ENCODE data around the gene NR1D2.
"Not testable (repeated sequence)": the region's sequence is repeated elsewhere in the genome, so short reads cannot be mapped to it uniquely, and the experiment has no call there.

The NR1D2 gene

DNA sequence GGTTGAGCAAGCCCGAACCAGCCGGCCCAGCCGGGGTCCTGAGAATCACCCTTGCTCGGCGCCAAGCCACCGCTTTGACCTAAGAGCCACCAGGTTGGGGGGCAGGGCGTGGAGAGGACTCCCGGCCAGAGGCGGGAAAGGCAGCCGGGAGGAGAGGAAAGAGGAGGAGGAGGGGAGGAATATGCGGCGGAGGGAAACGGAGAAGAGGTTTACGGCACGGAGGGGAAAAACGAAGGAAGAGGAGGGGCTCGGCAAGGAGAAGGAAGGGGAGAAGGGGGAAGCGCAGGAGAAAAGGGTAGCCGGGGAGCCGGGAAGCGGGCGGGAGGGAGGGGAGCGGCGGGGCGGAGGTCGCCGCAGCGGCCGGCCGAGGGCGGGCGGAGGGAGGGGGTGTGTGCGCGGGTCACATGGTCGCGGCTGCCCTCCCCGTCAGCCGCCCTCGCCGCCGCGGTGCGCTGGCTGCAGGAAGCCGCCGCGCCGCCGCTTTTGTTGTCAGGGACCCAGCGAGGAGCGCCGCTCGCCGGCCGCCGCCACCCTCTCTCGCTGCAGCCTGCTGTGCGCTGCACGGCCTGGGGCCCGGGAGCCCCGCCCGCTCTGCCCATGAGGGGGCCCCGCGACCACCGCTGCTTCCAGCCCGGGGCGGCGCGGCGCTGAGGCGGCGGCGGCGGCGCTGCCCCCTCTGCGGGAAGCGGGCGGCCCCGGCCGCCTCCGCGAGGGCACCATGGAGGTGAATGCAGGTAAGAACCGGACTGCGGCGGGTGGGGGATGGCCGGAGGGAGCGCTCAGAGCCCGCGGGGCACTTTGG lies at the start of gene NR1D2:
Gene NR1D2, plus strand, starts transcription at position 426 of the 802 bp plus-strand sequence. Its CDS starts 293 bp downstream, at position 719.
- peak; percentile 79 for DNase-seq (ENCODE audit: low spot score)

DNA sequence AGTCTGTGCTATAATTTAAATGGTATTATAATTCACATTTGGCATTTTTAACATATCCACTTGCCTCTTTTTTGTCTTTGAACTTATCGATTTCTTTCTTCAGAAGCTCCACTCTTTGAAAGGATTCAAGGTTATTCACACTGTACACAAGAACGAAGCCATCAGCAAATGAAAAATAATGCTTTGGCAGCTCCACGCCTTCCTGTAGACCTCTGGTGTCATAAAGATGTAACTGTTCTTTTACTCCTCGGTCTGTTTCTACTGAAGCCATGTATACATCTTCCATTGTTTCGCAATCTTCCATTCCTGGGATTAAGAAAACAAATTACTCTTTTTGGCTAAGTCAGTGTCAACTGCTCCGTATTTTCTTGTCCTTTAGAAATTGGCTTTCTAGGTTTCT lies 44.3 kb upstream of the NR1D2 start:
- DNase-seq (ENCODE audit: low spot score): no peak

DNA sequence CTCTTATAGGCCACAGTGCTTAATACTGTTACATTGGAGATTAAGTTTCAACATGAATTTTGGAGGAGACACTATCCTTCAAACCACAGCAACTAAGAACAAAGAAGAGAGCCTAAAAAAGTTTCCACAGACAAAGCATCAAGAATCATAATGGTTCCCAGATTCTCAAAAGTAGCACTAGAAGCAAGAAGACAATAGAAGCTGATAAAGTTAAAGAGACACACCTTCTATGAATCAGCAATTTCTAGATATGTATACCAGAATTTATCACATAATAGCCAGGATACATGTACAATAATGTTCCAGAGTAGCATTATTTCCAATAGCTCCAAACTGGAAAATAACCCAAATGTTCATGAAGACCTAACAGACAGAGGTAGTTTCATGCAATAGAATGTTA lies 40.5 kb upstream of the NR1D2 start:
- DNase-seq (ENCODE audit: low spot score): no peak

DNA sequence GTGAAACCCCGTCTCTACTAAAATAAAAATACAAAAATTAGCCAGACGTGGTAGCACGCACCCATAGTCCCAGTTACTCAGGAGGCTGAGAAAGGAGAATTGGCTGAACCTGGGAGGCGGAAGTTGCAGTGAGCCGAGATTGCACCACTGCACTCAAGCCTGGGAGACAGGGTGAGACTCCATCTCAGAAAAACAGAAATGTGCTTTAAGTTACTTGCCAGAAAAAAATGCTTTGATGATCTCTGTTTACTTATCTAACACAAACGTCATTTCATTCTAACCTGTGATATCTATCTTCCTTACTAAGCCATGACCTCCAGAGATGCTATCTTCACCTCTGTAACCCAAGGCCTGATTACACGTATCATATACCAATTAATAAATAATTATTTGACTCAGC lies 35.7 kb upstream of the NR1D2 start:
- DNase-seq (ENCODE audit: low spot score): no peak

DNA sequence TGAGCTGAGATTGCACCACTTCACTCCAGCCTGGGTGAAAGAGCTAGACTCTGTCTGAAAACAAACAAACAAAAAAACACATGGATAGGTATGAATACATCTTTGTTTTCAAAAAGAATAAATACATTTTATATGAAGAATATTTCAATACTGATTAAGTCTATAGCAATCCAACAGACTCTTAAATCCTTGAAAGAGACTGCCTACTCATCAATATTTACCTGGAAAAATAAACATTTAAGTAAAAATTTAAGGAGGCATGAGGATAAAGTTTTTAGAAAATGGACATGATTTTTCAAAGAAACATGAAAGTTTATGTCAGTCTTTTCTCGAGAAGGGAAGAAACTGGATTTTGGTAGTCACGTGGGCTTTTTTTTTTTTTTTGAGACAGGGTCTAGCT lies 33.7 kb upstream of the NR1D2 start:
- DNase-seq (ENCODE audit: low spot score): no peak

DNA sequence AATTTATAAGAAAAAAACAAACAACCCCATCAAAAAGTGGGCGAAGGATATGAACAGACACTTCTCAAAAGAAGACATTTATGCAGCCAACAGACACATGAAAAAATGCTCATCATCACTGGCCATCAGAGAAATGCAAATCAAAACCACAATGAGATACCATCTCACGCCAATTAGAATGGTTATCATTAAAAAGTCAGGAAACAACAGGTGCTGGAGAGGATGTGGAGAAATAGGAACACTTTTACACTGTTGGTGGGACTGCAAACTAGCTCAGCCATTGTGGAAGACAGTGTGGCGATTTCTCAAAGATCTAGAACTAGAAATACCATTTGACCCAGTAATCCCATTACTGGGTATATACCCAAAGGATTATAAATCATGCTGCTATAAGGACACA lies 32.8 kb upstream of the NR1D2 start:
- not testable (repeated sequence) for DNase-seq (ENCODE audit: low spot score)

DNA sequence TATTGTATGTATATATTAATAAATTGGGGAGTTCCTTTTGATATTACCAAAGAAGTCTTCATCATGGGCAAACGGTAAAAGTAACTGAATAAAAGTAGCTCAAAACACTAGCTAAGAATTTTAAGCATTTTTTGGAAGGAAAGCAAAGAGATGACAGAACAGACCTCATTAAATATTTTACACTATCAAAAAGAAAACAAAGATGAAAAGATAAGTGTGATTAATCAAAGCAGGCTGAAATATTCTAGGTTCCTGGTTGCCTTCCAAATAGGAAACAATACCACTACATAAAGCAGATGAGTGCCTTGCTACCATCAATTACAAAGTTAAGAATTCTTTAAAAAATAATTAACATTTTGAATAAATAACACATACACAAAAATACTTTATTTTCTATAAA lies 31.9 kb upstream of the NR1D2 start:
- no peak for DNase-seq (ENCODE audit: low spot score)

DNA sequence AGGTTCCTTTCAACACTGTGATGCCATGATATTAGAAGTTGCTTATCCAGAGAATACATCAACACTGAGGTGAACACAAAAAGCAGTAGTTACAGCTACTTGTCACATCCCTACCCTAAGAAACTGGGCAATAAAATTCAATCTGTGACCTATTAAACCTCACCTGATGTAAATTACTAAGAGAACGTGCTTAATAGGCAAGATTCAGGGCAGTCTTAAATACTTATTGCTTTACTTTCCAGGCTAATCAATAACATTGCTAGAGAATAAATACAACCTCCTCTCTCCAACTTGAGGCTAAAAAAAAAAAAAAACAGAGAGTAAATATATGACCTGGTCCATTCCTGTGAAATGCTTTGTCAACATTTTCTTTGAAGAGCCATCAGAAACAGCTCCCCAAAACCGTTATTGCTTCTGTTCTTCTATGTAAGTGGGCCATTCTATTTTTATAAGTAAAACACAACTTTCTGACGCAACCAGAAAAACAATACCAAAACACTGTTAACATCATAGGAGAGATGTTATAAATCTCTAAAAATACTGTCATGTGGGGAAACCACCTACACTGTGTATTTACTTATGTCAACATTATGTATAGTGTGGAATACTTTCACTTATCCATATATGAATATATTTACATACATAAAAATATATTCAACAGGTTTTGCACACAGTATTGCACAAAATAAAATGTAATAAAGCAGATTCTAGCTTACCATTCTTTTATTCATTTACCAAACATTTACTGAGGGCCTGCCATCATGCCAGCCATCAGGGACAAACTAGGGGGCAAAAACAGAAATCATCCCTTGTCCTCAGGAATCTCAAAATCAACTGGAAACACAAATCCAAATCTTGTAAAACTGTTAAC lies 31.0 kb upstream of the NR1D2 start:
- DNase-seq (ENCODE audit: low spot score): no peak

DNA sequence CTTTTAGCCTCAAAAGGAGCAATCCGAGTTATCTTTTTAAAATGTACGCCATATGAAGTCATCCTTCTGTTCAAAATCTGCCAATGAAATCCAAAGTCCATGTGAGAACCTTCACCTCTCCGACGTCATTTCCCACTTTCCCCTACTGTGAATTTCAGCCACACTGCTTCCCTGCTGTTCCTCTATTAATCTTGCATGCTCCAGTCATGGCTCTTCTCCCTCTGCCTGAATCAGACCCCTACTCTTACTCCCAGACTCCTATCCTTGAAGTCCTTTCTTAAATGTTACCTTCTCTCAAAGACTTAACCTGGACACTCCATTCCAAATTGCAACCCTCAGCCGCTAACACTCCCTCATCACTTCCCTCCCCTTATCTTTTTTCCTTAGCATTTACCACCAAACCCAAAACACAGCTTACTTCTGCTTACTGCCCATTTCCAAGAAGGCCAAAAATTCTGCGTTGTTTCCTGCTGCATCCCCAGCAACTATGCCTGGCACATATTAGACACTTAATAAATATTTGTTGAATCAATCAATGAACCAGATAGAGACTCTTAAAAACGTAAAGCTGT lies 29.5 kb upstream of the NR1D2 start:
- no peak for DNase-seq (ENCODE audit: low spot score)

DNA sequence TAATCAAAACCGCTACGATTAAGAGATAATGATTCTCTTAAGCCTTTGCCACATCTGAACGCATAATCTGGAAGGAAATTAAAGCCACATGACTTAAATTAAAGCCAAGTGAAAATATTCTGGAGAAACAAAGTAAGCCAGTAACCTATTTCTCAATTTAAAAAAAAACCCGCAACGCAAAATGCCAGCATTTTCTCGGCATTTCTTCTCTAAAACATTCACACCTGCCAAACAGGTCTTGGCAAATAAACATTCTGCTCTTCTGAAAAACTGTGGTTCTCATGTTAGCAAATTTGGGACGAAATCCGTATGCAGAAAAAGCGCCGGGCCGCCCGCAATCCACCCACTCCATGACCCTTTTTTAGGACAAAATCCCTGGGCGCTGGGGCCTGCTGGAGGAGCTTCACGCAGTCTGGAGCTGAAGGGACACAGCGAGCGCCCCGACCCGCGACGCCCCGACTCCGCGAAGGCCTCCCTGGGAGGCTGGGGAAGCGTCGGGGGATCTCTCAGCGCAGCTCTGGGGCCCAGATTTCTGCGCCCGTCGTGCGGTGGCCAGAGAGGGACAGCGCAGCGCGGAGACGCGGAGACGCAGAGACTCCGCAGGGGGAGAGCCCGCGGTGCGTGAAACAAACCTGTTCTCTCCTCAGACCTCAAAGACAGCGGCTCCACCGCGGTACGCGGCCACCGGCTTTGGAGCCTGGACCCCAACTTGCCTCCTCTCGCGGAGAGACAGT lies 28.8 kb upstream of the NR1D2 start:
- no peak for DNase-seq (ENCODE audit: low spot score)

DNA sequence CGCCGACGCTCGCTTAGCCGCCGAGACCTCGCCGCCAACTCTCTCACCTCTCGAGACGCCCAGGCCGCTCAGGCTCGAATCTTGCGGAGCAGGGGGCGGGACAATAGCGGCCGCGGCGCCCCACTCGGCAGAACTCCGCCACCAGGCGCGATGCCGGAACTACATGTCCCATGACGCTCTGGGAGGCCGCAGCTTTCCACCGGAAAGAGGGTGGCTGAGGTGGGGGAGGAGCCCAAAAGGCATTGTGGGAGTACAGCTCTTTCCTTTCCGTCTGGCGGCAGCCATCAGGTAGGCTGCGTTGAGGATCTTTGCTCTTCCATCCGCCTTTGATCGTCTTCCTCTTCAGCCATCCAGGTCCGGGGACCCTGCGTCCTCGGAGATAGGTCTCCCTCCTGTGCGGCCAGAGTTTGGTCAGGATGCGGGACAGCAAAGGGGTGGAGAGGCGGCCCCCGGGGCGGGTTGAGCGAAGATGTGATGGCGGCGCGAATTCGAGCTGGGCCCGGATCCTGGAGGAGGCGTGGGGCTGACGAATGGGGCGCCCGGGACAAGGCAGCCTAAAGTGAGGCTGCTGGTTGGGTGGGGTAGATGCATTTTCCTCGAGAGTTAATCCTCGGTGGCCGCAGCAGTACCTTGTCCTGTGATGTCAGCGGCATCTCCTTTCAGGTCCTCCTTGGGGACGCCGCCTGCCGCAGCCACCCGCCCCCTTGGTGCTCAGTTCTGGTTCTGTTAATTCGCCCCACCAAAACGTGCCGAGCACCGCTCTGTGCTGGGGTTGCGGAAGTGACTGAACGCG lies 28.0 kb upstream of the NR1D2 start, which contains the start of the genes NKIRAS1 and RPL15:
Gene NKIRAS1, minus strand, starts transcription at position 105 of the 793 bp plus-strand sequence. CDS start 6,086 bp downstream, outside the sequence.
Gene RPL15, plus strand, starts transcription at position 247 of the 793 bp plus-strand sequence. CDS start 728 bp downstream, outside the sequence.
- peak; percentile 95 for DNase-seq (ENCODE audit: low spot score)

DNA sequence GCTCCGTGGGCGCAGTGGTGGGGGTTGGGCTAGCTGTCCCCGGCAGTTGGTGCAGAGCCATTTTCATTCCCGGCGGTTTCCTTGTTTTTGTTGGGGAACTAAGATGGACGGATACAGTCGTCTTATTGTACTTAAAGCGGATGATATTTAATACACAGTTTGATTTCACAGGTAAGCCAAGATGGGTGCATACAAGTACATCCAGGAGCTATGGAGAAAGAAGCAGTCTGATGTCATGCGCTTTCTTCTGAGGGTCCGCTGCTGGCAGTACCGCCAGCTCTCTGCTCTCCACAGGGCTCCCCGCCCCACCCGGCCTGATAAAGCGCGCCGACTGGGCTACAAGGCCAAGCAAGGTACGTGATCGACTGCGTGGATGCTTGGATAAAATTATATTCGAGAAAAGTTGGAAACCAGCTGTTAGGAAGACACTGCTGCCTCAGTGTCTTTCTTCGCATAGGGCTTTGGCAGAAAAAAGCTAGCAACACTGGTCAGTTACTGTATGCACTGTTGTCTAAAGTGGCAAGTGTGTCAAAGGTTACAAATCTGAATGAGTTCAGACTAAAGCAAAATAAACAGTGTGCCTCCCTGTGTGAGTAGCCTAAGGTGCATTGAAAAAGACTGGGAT lies 27.3 kb upstream of the NR1D2 start:
- DNase-seq (ENCODE audit: low spot score): peak; percentile 22

DNA sequence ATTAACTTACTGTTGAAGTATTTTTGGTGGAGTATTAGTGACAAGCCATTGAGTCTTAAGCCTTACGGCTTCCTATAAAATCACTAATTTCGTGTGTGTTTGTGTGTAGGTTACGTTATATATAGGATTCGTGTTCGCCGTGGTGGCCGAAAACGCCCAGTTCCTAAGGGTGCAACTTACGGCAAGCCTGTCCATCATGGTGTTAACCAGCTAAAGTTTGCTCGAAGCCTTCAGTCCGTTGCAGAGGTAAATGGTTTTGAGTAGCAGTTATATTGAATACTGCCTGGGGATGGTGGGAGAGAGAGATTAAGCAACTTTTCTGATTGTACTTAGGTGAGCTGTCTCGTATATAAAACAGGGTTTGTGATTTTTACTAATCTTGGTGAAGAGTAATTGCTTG lies 26.8 kb upstream of the NR1D2 start:
- not testable (repeated sequence) for DNase-seq (ENCODE audit: low spot score)

DNA sequence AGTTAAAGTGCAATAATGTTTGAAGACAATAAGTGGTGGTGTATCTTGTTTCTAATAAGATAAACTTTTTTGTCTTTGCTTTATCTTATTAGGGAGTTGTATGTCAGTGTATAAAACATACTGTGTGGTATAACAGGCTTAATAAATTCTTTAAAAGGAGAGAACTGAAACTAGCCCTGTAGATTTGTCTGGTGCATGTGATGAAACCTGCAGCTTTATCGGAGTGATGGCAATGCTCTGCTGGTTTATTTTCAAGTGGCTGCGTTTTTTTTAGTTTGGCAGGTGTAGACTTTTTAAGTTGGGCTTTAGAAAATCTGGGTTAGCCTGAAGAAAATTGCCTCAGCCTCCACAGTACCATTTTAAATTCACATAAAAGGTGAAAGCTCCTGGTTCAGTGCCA lies 25.5 kb upstream of the NR1D2 start:
- DNase-seq (ENCODE audit: low spot score): no peak

DNA sequence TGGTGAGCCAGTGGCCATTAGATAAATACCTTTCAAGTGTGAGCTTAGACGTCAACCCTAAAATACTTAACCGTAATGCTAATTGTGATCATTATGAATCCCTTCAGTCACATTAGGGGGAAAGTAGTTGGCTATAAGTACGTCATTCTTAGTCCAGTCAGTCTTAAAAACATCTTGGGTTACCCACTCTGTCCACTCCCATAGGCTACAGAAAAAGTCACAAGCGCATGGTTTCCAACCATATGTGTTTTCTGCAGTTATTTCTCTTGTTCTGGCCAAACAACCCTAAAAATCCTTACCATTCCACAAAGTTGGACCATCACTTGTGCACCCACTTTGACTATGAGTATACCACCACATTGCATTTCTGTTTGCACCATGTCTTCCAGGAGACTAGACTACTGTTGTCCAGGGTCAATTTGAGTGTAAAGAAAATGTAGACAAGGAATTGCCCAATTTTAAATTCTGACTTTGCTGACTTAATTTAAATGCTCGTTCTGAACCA lies 24.9 kb upstream of the NR1D2 start:
- no peak for DNase-seq (ENCODE audit: low spot score)

DNA sequence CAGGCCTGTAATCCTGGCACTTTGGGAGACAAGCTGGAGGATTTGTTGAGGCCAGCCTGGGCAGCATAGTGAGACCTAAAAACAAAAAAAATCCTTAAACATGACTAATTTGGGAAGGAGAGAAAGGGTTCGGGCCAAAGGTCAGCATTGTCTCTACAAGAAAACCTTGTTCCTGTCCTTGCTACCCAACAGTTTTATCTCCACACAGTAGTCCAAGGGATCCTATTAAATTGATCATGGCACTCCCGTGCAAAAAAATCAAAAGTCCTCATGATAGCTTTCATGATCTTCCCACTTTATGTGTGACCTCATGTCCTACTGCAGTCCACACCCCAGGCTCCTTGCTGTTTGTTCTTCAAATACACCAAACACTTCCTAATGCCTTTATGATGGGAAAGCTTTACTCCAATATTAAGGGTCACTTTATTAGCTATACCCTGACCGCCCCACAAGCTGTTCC lies 24.0 kb upstream of the NR1D2 start:
- no peak for DNase-seq (ENCODE audit: low spot score)

DNA sequence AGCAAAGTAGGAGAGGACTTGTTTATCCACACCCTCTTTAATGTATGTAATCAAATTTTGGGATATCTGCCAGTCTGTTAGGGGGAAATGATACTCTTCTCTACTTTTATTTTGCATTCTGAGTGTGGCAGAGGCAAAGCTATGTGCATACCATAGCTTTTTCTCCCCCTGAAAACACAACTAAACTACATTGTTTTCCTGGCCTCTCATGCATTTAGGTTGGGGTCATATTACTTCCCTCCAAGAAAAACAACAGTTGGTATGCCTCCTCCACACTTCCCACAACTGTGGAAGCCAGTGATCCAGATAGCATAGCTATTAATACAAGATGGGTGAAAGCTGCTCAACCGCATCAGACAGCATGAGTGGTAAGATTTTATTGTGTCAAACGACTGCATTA lies 21.3 kb upstream of the NR1D2 start:
- DNase-seq (ENCODE audit: low spot score): no peak

DNA sequence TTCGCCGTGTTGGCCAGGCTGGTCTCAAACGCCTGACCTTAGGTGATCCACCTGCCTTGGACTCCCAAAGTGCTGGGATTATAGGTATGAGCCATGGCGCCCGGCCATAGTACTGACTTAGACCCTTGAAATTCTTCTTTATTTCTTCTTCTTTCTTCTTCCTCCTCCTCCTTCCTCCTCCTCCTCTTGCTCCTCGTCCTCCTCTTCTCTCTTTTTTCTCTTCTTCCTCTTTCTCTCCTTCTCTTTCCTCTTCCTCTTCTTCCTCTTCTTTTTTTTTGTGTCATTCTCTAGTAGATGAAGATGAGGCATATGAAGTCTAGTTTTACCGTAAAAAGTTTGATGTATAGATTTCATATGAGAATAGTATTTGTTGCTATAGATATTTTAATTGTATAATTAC lies 18.8 kb upstream of the NR1D2 start:
- no peak for DNase-seq (ENCODE audit: low spot score)

DNA sequence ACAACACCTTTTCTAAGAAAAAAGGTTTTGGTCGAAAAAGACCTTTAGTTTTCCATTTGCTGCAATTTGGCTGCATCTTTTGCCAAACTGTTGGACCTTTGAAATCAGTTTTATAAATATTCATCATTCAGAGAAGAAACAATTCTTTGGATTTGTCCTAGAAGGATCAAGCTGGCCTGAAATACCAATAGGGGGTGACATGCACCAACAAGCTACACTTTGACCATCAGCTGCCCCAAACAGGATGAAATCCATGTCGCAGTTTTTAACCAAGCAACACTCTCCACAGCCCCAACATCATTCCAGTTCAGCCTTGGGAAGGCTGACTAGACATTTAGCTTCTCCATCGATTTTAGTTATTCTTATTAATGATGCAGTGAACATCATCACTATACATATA lies 18.4 kb upstream of the NR1D2 start:
- DNase-seq (ENCODE audit: low spot score): no peak

DNA sequence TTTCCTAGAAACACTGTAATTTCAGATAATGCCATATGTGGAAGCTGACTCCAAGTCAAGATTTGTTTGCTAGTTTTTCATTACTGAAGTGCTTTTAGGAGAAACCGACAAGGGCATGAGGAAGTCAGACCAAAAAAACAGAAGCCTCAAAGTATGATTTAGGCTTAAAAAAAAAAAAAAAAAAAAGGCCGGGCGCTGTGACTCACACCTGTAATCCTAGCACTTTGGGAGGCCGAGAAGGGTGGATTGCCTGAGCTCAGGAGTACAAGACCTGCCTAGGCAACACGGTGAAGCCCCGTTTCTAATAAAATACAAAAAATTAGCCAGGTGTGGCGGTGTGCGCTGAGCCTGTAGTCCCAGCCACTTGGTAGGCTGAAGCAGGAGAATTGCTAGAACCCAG lies 16.6 kb upstream of the NR1D2 start:
- DNase-seq (ENCODE audit: low spot score): no peak

Data from hematopoietic multipotent progenitor cell treated with erythropoietin and hydrocortisone succinate and interleukin-3 and kit ligand, for 17 days (in vitro differentiated cells).